ENCODE measurements around the gene BIVM. TPM values are rescaled to one million over a fixed set of nuclear protein-coding genes. Genes with fewer than 3 reads are reported as not detected.

Gene BIVM
- total and polyA plus RNA-seq, 2 donors (not counting 3 experiments of a cell fraction or from before 2014, with no cell fraction given): 7.7 to 20.3 TPM

DNA sequence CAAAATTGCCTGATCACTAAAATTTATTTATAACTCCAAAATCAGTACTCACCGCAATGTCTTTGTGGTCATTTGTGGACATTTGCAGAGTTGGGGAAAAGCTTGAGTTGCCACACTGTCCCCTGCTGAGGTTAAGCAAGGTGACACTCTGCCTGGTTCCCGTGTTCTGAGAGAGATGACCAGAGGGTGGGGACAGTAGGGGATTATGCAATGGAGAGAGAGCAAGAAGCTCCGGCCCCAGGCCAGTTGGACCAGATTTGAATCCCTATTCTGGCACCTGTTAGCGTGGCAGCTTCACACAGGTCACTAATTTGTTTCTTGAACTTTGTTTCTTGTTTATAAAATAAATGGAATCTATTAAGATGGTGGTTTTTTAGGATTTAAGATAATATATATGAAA is 64.7 kb downstream of the BIVM start:
- TF ChIP-seq GATA2 (IDR thresholded peaks at IDR 0.05; ENCODE audit: insufficient read depth, insufficient read length, low read depth, low read length): no peak
- TF ChIP-seq POLR2AphosphoS5 (IDR thresholded peaks at IDR 0.05; ENCODE audit: insufficient read depth, low read depth, low read length): no peak
- no peak for TF ChIP-seq JUN (IDR thresholded peaks at IDR 0.05; ENCODE audit: borderline replicate concordance, insufficient read depth, insufficient read length, low read depth)
- TF ChIP-seq, protein P1, sequence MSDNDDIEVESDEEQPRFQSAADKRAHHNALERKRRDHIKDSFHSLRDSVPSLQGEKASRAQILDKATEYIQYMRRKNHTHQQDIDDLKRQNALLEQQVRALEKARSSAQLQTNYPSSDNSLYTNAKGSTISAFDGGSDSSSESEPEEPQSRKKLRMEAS (IDR thresholded peaks at IDR 0.05; ENCODE audit: insufficient read depth, insufficient read length): no peak
- no peak for TF ChIP-seq POLR2A (IDR thresholded peaks at IDR 0.05; ENCODE audit: low read depth, low read length)
- TF ChIP-seq EZH2 (IDR thresholded peaks at IDR 0.05; ENCODE audit: borderline replicate concordance, low read depth, low read length, severe bottlenecking): no peak
- TF ChIP-seq MYC (IDR thresholded peaks at IDR 0.05; ENCODE audit: low read depth, low read length): no peak
- TF ChIP-seq, protein P2, sequence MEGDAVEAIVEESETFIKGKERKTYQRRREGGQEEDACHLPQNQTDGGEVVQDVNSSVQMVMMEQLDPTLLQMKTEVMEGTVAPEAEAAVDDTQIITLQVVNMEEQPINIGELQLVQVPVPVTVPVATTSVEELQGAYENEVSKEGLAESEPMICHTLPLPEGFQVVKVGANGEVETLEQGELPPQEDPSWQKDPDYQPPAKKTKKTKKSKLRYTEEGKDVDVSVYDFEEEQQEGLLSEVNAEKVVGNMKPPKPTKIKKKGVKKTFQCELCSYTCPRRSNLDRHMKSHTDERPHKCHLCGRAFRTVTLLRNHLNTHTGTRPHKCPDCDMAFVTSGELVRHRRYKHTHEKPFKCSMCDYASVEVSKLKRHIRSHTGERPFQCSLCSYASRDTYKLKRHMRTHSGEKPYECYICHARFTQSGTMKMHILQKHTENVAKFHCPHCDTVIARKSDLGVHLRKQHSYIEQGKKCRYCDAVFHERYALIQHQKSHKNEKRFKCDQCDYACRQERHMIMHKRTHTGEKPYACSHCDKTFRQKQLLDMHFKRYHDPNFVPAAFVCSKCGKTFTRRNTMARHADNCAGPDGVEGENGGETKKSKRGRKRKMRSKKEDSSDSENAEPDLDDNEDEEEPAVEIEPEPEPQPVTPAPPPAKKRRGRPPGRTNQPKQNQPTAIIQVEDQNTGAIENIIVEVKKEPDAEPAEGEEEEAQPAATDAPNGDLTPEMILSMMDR (IDR thresholded peaks at IDR 0.05; ENCODE audit: extremely low read depth in 1 of 2, insufficient read depth in 1 of 2, low read depth in 1 of 2, low read length in 2 of 2): no peak
- no peak for TF ChIP-seq FOS (IDR thresholded peaks at IDR 0.05; ENCODE audit: borderline replicate concordance, insufficient read depth, low read length)
- H3K4me2 ChIP-seq (ENCODE audit: insufficient read depth, low read length): no peak overlapping the region
- peaks cover 2% of the 10 kb centered on the region for H3K79me2 ChIP-seq (ENCODE audit: control insufficient read depth, insufficient read depth, low read length)
- DNase-seq (ENCODE audit: low read depth, low spot score) (no peak), FAIRE-seq (no peak)
- H4K20me1 ChIP-seq (replicated peaks; ENCODE audit: control insufficient read depth, extremely low read depth, insufficient read depth, low read length): no peaks in the 10 kb centered on the region
- peaks cover 18 to 31% of the 10 kb centered on the region in 2 experiments for H3K36me3 ChIP-seq (ENCODE audit: control insufficient read depth in 2 of 2, extremely low read depth in 1 of 2, insufficient read depth in 2 of 2, low read length in 2 of 2)
- no peaks in the 10 kb centered on the region for H3K9me3 ChIP-seq (replicated peaks; ENCODE audit: control insufficient read depth, insufficient read depth, low read length)
- no peaks in the 10 kb centered on the region for H3K9me1 ChIP-seq (replicated peaks; ENCODE audit: control insufficient read depth, extremely low read depth, insufficient read depth, low read length)
- H3K9ac ChIP-seq (replicated peaks; ENCODE audit: extremely low read depth, insufficient read depth, low read length): no peak overlapping the region
- no peak overlapping the region for H3K4me3 ChIP-seq (replicated peaks in 1 of 3; ENCODE audit: insufficient read depth in 1 of 3, low read depth in 1 of 3, low read length in 3 of 3)
- CTCF ChIA-PET: interaction anchor here (1.0 to 1.5 kb wide), 3 partner anchors 9 to 37 kb away, joined by 3 to 5 read pairs (median 5); no protein-coding TSS in a partner anchor
- dilution Hi-C loops (cut with MboI; ENCODE audit: extremely low pct_ligation_motif_present, low sequenced_read_pairs): loop anchor here (25.0 kb wide), 1 partner anchor 276 kb away; the partner anchor contains the start of gene TPP2
- peaks cover 8% of the 10 kb centered on the region for H3K4me1 ChIP-seq (ENCODE audit: control insufficient read depth, extremely low read depth, insufficient read depth, low read length)
- POLR2A ChIA-PET: no interaction called here
- H2AFZ ChIP-seq (ENCODE audit: low read depth, low read length): no peak overlapping the region
- H3K27me3 ChIP-seq (ENCODE audit: control insufficient read depth in 2 of 2, insufficient read depth in 2 of 2, low read length in 2 of 2): no peaks in the 10 kb centered on the region
- H3K27ac ChIP-seq (ENCODE audit: insufficient read depth, low read depth, low read length): no peak overlapping the region
- BruUV-seq (replicated peaks): no TSS peak
- intact Hi-C loops (cut with micrococcal nuclease): no loop called here
